OCI-LY7 (cell line): Measurements from ENCODE around the gene CACNA1B.

Source experiments
- CTCF ChIP-seq: fragments of 200-600 bp; sonication (generic); conservative IDR thresholded peaks from 2 replicates; pipeline ENCODE4 v1.5.1; 2014; ENCODE audit warnings: mild to moderate bottlenecking, antibody characterized with exemption, low read length, moderate library complexity, mixed read lengths
- EZH2phosphoT487 ChIP-seq: fragments of 200-600 bp; sonication (generic); IDR thresholded peaks from 2 replicates; pipeline ENCODE4 v1.6.1; 2018; ENCODE audit warnings: low read depth, borderline replicate concordance, mild to moderate bottlenecking, mixed run types, antibody characterized with exemption, low read length, moderate library complexity, mixed read lengths

DNA sequence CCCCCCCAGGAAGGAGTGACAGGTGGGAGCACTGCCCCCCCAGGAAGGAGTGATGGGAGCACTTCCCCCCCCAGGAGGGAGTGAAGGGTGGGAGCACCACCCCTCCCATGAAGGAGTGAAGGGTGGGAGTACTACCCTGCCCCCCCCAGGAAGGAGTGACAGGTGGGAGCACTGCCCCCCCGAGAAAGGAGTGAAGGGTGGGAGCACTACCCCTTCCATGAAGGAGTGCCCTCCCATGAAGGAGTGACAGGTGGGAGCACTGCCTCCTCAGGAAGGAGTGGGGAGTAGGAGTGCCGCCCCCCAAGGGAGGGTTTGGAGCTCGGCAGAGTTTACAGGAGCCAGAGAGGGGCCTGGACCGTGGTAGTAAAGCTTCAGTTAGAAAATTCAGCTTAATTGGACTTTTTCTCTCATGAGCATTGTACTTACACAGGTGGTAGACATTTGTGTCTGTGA, 100.7 kb downstream of the CACNA1B start:
- TF ChIP-seq CTCF (no peak), EZH2phosphoT487 (no peak)
